GM12872 (cell line): ENCODE measurements around the gene PPFIA2.

Source experiments
- CTCF ChIP-seq: IDR thresholded peaks from 3 replicates; pipeline ENCODE4 v1.5.1; 2011; ENCODE audit warnings: low read depth, mild to moderate bottlenecking, low read length, moderate library complexity; ENCODE audit not compliant: insufficient read depth

PPFIA2 gene

DNA sequence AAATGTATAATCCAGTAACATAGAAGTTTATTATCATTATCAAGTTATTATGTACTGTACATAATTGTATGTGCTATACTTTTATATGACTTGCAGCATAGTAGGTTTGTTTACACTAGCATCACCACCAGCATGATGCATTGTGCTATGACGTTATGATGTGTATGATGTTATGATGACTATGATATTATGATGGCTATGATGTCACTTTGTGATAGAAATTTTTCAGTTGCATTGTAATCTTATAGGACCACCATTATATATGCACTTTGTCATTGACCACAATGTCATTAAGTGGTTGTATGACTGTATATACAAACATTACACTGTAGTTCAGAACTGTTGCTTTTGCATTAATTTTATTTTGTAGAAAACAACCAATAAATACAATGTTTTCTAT is 173.4 kb downstream of the PPFIA2 start:
- no peak for TF ChIP-seq CTCF

DNA sequence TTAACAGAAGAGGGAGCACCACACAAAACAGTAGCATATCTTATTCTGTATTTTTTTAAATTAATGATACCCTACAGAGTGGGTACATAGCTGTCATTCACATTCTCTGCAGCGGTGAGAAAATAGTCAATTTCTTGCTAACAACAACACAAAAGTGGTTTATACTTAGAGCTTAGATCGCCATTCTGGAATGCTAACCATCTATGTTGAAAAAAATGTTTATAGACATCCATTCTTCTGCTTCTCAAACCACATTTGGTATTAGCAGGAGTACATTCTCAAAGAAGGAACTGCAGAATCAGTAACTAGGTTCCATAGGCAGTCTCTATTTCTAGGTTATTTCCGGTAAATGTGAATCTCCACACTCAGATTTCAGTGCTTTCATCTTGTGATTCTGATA is 185.9 kb downstream of the PPFIA2 start:
- TF ChIP-seq CTCF = no peak

DNA sequence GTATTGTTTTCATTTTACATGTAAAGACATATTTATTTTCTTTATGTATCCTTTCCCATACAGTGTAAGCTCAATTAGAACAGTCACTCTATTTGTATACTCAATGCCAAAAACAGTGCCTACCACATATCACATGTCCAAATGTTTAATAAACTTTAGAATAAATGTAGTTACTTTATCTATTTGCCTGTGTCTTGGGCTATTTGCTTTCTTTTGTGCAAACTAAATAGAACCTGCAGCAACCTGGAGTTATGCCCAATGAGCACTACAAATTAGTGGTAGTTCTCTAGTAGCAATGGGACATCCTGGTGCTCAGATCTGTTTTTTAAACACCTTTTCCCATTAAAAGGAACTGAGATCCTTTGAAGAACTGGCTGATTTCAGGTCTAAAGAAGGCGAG is 186.7 kb downstream of the PPFIA2 start:
- no peak for TF ChIP-seq CTCF

GRCh38 chr12:81570234-81570633 is 188.9 kb downstream of the PPFIA2 start:
- no peak for TF ChIP-seq CTCF

GRCh38 chr12:81564237-81564636 is 194.9 kb downstream of the PPFIA2 start:
- no peak for TF ChIP-seq CTCF

GRCh38 chr12:81558031-81558430 is 201.1 kb downstream of the PPFIA2 start:
- TF ChIP-seq CTCF = no peak

DNA sequence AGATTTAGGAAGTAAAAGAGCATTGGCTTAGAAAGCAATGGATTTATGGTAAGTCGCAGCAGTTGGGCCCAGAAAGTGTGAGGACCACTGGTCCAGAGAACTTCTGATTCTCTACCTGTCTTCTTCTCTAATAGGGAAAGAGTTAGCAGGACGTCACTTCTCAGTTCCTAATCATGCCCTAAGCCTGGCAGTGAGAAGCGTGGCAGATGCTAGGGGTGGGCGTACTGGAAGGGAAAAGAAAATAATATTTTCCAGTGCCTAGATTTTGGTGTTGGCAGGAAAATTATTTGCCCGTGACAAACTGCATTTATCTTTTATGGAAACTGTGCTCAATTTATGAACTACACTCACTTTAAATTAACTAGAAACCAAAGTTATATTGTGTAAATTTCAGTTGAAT is 212.3 kb downstream of the PPFIA2 start:
- no peak for TF ChIP-seq CTCF

DNA sequence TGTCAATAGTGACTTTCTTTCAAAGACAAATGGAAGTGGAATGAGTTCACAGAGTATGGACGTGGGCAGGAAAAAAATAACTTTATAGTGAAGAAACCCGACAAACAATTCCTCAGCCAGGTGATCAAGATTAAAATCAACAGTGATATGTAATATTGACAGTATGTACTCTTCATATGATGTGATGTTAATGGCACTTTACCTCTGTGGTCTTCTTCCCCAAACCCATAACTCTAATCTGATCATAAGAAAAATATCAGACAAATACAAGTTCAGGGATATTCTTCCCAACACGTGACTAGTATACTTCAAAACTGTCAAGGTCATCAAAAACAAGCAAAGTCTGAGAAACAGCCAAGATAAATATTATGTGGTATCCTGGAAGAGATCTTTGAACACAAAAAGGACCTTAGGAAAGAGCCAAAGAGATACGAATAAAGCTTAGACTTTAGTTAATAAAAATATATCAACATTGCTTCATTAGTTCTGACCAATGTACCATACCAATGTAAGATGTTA is 215.5 kb downstream of the PPFIA2 start:
- no peak for TF ChIP-seq CTCF
